HepG2 (cell line): ENCODE measurements around the gene FRS2.

ENCODE experiments used
- ATF2 ChIP-seq: sonication (generic); formaldehyde crosslinking; IDR thresholded peaks from 2 replicates; pipeline ENCODE4 v1.4.0; 2020; ENCODE audit warnings: missing genetic modification reagents
- GABPA ChIP-seq, 2 experiments: IDR thresholded peaks; 2 replicates each; pipeline ENCODE4 v1.6.1; 2011 to 2016; ENCODE audit warnings: low read depth in 2 of 2, low read length in 1 of 2, missing biosample characterization in 1 of 2, missing genetic modification characterization in 1 of 2
- KDM3A ChIP-seq: IDR thresholded peaks from 2 replicates; pipeline ENCODE4 v1.6.1; 2018; ENCODE audit warnings: low read depth, missing compliant biosample characterization
- KLF11 ChIP-seq: IDR thresholded peaks from 2 replicates; pipeline ENCODE4 v1.6.1; 2016; ENCODE audit warnings: missing compliant biosample characterization
- MAZ ChIP-seq, 2 experiments: sonication (generic) in 1 of 2; formaldehyde crosslinking in 1 of 2; IDR thresholded peaks; 2 replicates each; pipeline versions ENCODE4 v1.5.0 to v1.6.1; 2012 to 2020; ENCODE audit warnings: low read depth in 2 of 2, mild to moderate bottlenecking in 2 of 2, borderline replicate concordance in 1 of 2, improper control_type of control experiment in 1 of 2, low read length in 1 of 2, missing genetic modification reagents in 1 of 2, moderate library complexity in 1 of 2
- SRSF1 ChIP-seq: fragments of 200-400 bp; formaldehyde crosslinking; optimal IDR thresholded peaks from 2 replicates; pipeline ENCODE3; 2017; ENCODE audit warnings: mild to moderate bottlenecking, low read depth, low read length, moderate library complexity
- THAP9 ChIP-seq: sonication (generic); formaldehyde crosslinking; IDR thresholded peaks from 2 replicates; pipeline ENCODE4; 2020; ENCODE audit warnings: missing genetic modification reagents, mild to moderate bottlenecking, borderline replicate concordance
- YY1 ChIP-seq: IDR thresholded peaks from 2 replicates; pipeline ENCODE4 v1.6.1; 2011; ENCODE audit warnings: low read length, low read depth, moderate library complexity, mild to moderate bottlenecking; ENCODE audit not compliant: insufficient read depth, insufficient replicate concordance
- ZBTB3 ChIP-seq: sonication (generic); formaldehyde crosslinking; IDR thresholded peaks from 2 replicates; pipeline ENCODE4 v1.4.0; 2020; ENCODE audit warnings: low read depth, mild to moderate bottlenecking, moderate library complexity, missing genetic modification reagents, borderline replicate concordance
- ZFX ChIP-seq: sonication (generic); formaldehyde crosslinking; IDR thresholded peaks from 2 replicates; pipeline ENCODE4 v1.4.0; 2020; ENCODE audit warnings: mild to moderate bottlenecking, low read depth, missing genetic modification reagents, moderate library complexity
- ZNF318 ChIP-seq: sonication (generic); formaldehyde crosslinking; IDR thresholded peaks from 2 replicates; pipeline ENCODE4 v1.4.0; 2020; ENCODE audit warnings: mild to moderate bottlenecking, missing genetic modification reagents

- TF ChIP-seq ZNF318, result no peak
- TF ChIP-seq SRSF1, result no peak
- TF ChIP-seq GABPA (IDR thresholded peaks at IDR 0.05; ENCODE audit: low read depth, low read length), result no peak
- TF ChIP-seq GABPA (CRISPR knock-in tag; IDR thresholded peaks at IDR 0.05; ENCODE audit: low read depth), result no peak
- TF ChIP-seq KDM3A (CRISPR knock-in tag), result no peak
- no peak for TF ChIP-seq ZFX
- TF ChIP-seq MAZ (IDR thresholded peaks at IDR 0.05; ENCODE audit: borderline replicate concordance, low read depth, low read length), result no peak
- no peak for TF ChIP-seq MAZ (CRISPR knock-in tag; IDR thresholded peaks at IDR 0.05; ENCODE audit: low read depth)
- no peak for TF ChIP-seq ZBTB3 (CRISPR knock-in tag)
- TF ChIP-seq KLF11 (CRISPR knock-in tag), result no peak
- TF ChIP-seq YY1, result no peak
- no peak for TF ChIP-seq ATF2 (CRISPR knock-in tag)
- no peak for TF ChIP-seq THAP9
Observed at GRCh38 chr12:69600804-69601203, 130.6 kb downstream of the FRS2 start.
